Cerebellar nuclear complex (tissue), 1 donor: ENCODE results near the gene CTLA4.
"Not testable (repeated sequence)": the region's sequence is repeated elsewhere in the genome, so short reads cannot be mapped to it uniquely, and the experiment has no call there.

Experiments used
- DNase-seq, 2 experiments: peaks; one replicate each; lab custom pipeline; 2025; lab: John Stamatoyannopoulos, UW

Gene CTLA4

GRCh38 chr2:203857656-203858055 is 9.9 kb upstream of the CTLA4 start:
- no peak for DNase-seq

GRCh38 chr2:203858176-203858575 is 9.4 kb upstream of the CTLA4 start:
- no peak for DNase-seq

- no peak for DNase-seq
Observed at GRCh38 chr2:203859030-203859789, 8.4 kb upstream of the CTLA4 start.

- no peak for DNase-seq
Observed at GRCh38 chr2:203861197-203861596, 6.4 kb upstream of the CTLA4 start.

GRCh38 chr2:203861607-203862006 is 6.0 kb upstream of the CTLA4 start:
- DNase-seq, result no peak

GRCh38 chr2:203869223-203870042 is 1.9 kb downstream of the CTLA4 start:
- DNase-seq, result no peak

- DNase-seq, result no peak
Observed at GRCh38 chr2:203870481-203870880, 2.9 kb downstream of the CTLA4 start.

GRCh38 chr2:203870941-203871340 is 3.4 kb downstream of the CTLA4 start:
- DNase-seq, result no peak

- no peak for DNase-seq
Observed at GRCh38 chr2:203871371-203871983, 3.9 kb downstream of the CTLA4 start.

GRCh38 chr2:203873461-203873860 is 5.9 kb downstream of the CTLA4 start:
- no peak for DNase-seq

- no peak for DNase-seq
Observed at GRCh38 chr2:203873921-203874631, 6.5 kb downstream of the CTLA4 start.

- DNase-seq, result no peak
Observed at GRCh38 chr2:203875471-203875870, 7.9 kb downstream of the CTLA4 start.

GRCh38 chr2:203876328-203876727 is 8.8 kb downstream of the CTLA4 start:
- no peak for DNase-seq

- no peak for DNase-seq
Observed at GRCh38 chr2:203878063-203878462, 10.5 kb downstream of the CTLA4 start.

- no peak for DNase-seq
Observed at GRCh38 chr2:203880557-203881125, 13.1 kb downstream of the CTLA4 start.

GRCh38 chr2:203881185-203881584 is 13.6 kb downstream of the CTLA4 start:
- DNase-seq, result not testable (repeated sequence)

GRCh38 chr2:203882551-203882950 is 15.0 kb downstream of the CTLA4 start:
- DNase-seq, result no peak

GRCh38 chr2:203886661-203887151 is 19.1 kb downstream of the CTLA4 start:
- no peak for DNase-seq

GRCh38 chr2:203887677-203888076 is 20.1 kb downstream of the CTLA4 start:
- DNase-seq, result no peak

- DNase-seq, result no peak
Observed at GRCh38 chr2:203889542-203889941, 22.0 kb downstream of the CTLA4 start.

- DNase-seq, result no peak
Observed at GRCh38 chr2:203889944-203890343, 22.4 kb downstream of the CTLA4 start.

- no peak for DNase-seq
Observed at GRCh38 chr2:203890733-203891132, 23.2 kb downstream of the CTLA4 start.
